ENCODE results near the gene ABHD17A. TPM values are rescaled to one million over a fixed set of nuclear protein-coding genes. Genes with fewer than 3 reads are reported as not detected.

ABHD17A gene
- total RNA-seq, 1 donor: 52.5 TPM

- Histone ChIP-seq H3K9me3 (ENCODE audit: low read depth, low read length) (no peaks in the 10 kb centered on the region), H2AFZ (ENCODE audit: low read length) (no peak overlapping the region), H4K20me1 (ENCODE audit: insufficient read depth, low read length) (peaks cover 26% of the 10 kb centered on the region), H3K27me3 (ENCODE audit: insufficient read depth, low read length) (no peaks in the 10 kb centered on the region), H3K4me2 (ENCODE audit: insufficient read depth, low read length) (no peak overlapping the region), H3K27ac (ENCODE audit: low read depth, low read length) (no peak overlapping the region), H3K36me3 (ENCODE audit: insufficient read depth, low read length) (peaks cover 21% of the 10 kb centered on the region), H3K79me2 (ENCODE audit: insufficient read depth, low read length) (peaks cover 56% of the 10 kb centered on the region), H3K4me3 (ENCODE audit: insufficient read depth, low read length) (no peak overlapping the region), H3K4me1 (ENCODE audit: insufficient read depth, low read length) (peaks cover 4% of the 10 kb centered on the region)
- TF ChIP-seq CTCF (IDR thresholded peaks at IDR 0.05; ENCODE audit: extremely low read depth, low read depth, low read length): no peak
- DNase-seq (ENCODE audit: insufficient read length, low spot score, missing footprints): peak; percentile 58
Measured at GRCh38 chr19:1914826-1915341, 29.6 kb upstream of the ABHD17A start.

GRCh38 chr19:1913781-1914577, 28.7 kb upstream of the ABHD17A start:
- H3K9me3 ChIP-seq (ENCODE audit: low read depth, low read length): no peaks in the 10 kb centered on the region
- peak; percentile 58 for DNase-seq (ENCODE audit: insufficient read length, low spot score, missing footprints)

GRCh38 chr19:1912760-1913505, 27.6 kb upstream of the ABHD17A start:
- H4K20me1 ChIP-seq (ENCODE audit: insufficient read depth, low read length): peaks cover 40% of the 10 kb centered on the region
- no peaks in the 10 kb centered on the region for H3K27me3 ChIP-seq (ENCODE audit: insufficient read depth, low read length)
- H3K36me3 ChIP-seq (ENCODE audit: insufficient read depth, low read length): peaks cover 13% of the 10 kb centered on the region
- no peak overlapping the region for H3K27ac ChIP-seq (ENCODE audit: low read depth, low read length)
- no peak overlapping the region for H3K4me2 ChIP-seq (ENCODE audit: insufficient read depth, low read length)
- H3K79me2 ChIP-seq (ENCODE audit: insufficient read depth, low read length): peaks cover 74% of the 10 kb centered on the region
- H3K9me3 ChIP-seq (ENCODE audit: low read depth, low read length): no peaks in the 10 kb centered on the region
- no peak overlapping the region for H3K4me3 ChIP-seq (ENCODE audit: insufficient read depth, low read length)
- no peak for TF ChIP-seq CTCF (IDR thresholded peaks at IDR 0.05; ENCODE audit: extremely low read depth, low read depth, low read length)
- H2AFZ ChIP-seq (ENCODE audit: low read length): no peak overlapping the region
- peak; percentile 73 for DNase-seq (ENCODE audit: insufficient read length, low spot score, missing footprints)
- peaks cover 7% of the 10 kb centered on the region for H3K4me1 ChIP-seq (ENCODE audit: insufficient read depth, low read length)

More at GRCh38 chr19:1913781-1914577, 28.7 kb upstream of the ABHD17A start:
- Histone ChIP-seq H3K27ac (ENCODE audit: low read depth, low read length) (no peak overlapping the region), H3K4me3 (ENCODE audit: insufficient read depth, low read length) (no peak overlapping the region), H3K27me3 (ENCODE audit: insufficient read depth, low read length) (no peaks in the 10 kb centered on the region), H2AFZ (ENCODE audit: low read length) (no peak overlapping the region), H3K4me1 (ENCODE audit: insufficient read depth, low read length) (peaks cover 7% of the 10 kb centered on the region), H3K4me2 (ENCODE audit: insufficient read depth, low read length) (no peak overlapping the region), H3K79me2 (ENCODE audit: insufficient read depth, low read length) (peaks cover 65% of the 10 kb centered on the region), H4K20me1 (ENCODE audit: insufficient read depth, low read length) (peaks cover 35% of the 10 kb centered on the region), H3K36me3 (ENCODE audit: insufficient read depth, low read length) (peaks cover 17% of the 10 kb centered on the region)
- no peak for TF ChIP-seq CTCF (IDR thresholded peaks at IDR 0.05; ENCODE audit: extremely low read depth, low read depth, low read length)

- Histone ChIP-seq H3K4me2 (ENCODE audit: insufficient read depth, low read length) (no peak overlapping the region), H3K9me3 (ENCODE audit: low read depth, low read length) (no peaks in the 10 kb centered on the region), H2AFZ (ENCODE audit: low read length) (no peak overlapping the region), H4K20me1 (ENCODE audit: insufficient read depth, low read length) (peaks cover 42% of the 10 kb centered on the region), H3K4me1 (ENCODE audit: insufficient read depth, low read length) (peaks cover 7% of the 10 kb centered on the region), H3K27me3 (ENCODE audit: insufficient read depth, low read length) (no peaks in the 10 kb centered on the region), H3K4me3 (ENCODE audit: insufficient read depth, low read length) (no peak overlapping the region), H3K36me3 (ENCODE audit: insufficient read depth, low read length) (peaks cover 13% of the 10 kb centered on the region), H3K79me2 (ENCODE audit: insufficient read depth, low read length) (peaks cover 84% of the 10 kb centered on the region), H3K27ac (ENCODE audit: low read depth, low read length) (no peak overlapping the region)
- DNase-seq (ENCODE audit: insufficient read length, low spot score, missing footprints): peak; percentile 0
- no peak for TF ChIP-seq CTCF (IDR thresholded peaks at IDR 0.05; ENCODE audit: extremely low read depth, low read depth, low read length)
Measured at GRCh38 chr19:1911995-1912394, 26.7 kb upstream of the ABHD17A start.

All from osteoblast (primary cell).